Measurements from ENCODE around the gene TREH.

Gene TREH

GRCh38 chr11:118660681-118661424 is 18.6 kb downstream of the TREH start:
- no peak overlapping the region for H3K4me3 ChIP-seq (ENCODE audit: low read length)
- no peak for TF ChIP-seq CTCF (IDR thresholded peaks at IDR 0.05; ENCODE audit: insufficient read depth, low read depth, low read length, missing control alignments)
- no peak for DNase-seq (ENCODE audit: low read depth)

GRCh38 chr11:118659953-118660680 is 19.3 kb downstream of the TREH start:
- TF ChIP-seq CTCF (IDR thresholded peaks at IDR 0.05; ENCODE audit: insufficient read depth, low read depth, low read length, missing control alignments), result no peak
- H3K4me3 ChIP-seq (ENCODE audit: low read length), result no peak overlapping the region
- DNase-seq (ENCODE audit: low read depth), result no peak

GRCh38 chr11:118659314-118659952 is 20.0 kb downstream of the TREH start:
- DNase-seq (ENCODE audit: low read depth), result peak; percentile 76
- no peak overlapping the region for H3K4me3 ChIP-seq (ENCODE audit: low read length)
- peak; percentile 81 for TF ChIP-seq CTCF (IDR thresholded peaks at IDR 0.05; ENCODE audit: insufficient read depth, low read depth, low read length, missing control alignments)

GRCh38 chr11:118658429-118659313 is 20.8 kb downstream of the TREH start:
- DNase-seq (ENCODE audit: low read depth), result no peak

GRCh38 chr11:118657709-118658428 is 21.6 kb downstream of the TREH start:
- no peak overlapping the region for H3K4me3 ChIP-seq (ENCODE audit: low read length)
- no peak for DNase-seq (ENCODE audit: low read depth)
- no peak for TF ChIP-seq CTCF (IDR thresholded peaks at IDR 0.05; ENCODE audit: insufficient read depth, low read depth, low read length, missing control alignments)

More at GRCh38 chr11:118658429-118659313, 20.8 kb downstream of the TREH start:
- H3K4me3 ChIP-seq (ENCODE audit: low read length), result no peak overlapping the region
- peak; percentile 29 for TF ChIP-seq CTCF (IDR thresholded peaks at IDR 0.05; ENCODE audit: insufficient read depth, low read depth, low read length, missing control alignments)

GRCh38 chr11:118657238-118657637 is 22.2 kb downstream of the TREH start:
- TF ChIP-seq CTCF (IDR thresholded peaks at IDR 0.05; ENCODE audit: insufficient read depth, low read depth, low read length, missing control alignments), result no peak
- DNase-seq (ENCODE audit: low read depth), result no peak
- H3K4me3 ChIP-seq (ENCODE audit: low read length), result no peak overlapping the region
